ENCODE data around the gene MRM2.

DNA sequence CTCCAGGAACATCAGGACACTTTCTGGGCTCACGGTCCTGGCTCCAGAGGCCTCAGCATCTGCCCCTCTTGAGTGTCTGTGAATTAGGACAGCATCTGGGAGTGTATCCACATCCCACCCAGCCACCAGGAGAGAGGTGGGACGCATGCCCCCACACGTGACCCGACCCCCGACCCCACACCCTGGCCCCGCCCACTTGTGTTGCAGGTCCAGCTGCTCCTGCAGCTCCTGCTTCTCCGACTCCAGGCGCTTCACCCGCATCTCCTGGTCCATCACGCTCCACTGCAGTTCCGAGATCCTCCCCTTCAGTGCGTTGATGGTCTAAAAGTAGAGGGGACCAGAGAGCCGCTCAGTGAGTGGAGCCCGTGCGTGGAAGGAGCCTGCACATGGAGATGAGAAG lies 22.9 kb downstream of the MRM2 start:
- TF ChIP-seq, protein P1, sequence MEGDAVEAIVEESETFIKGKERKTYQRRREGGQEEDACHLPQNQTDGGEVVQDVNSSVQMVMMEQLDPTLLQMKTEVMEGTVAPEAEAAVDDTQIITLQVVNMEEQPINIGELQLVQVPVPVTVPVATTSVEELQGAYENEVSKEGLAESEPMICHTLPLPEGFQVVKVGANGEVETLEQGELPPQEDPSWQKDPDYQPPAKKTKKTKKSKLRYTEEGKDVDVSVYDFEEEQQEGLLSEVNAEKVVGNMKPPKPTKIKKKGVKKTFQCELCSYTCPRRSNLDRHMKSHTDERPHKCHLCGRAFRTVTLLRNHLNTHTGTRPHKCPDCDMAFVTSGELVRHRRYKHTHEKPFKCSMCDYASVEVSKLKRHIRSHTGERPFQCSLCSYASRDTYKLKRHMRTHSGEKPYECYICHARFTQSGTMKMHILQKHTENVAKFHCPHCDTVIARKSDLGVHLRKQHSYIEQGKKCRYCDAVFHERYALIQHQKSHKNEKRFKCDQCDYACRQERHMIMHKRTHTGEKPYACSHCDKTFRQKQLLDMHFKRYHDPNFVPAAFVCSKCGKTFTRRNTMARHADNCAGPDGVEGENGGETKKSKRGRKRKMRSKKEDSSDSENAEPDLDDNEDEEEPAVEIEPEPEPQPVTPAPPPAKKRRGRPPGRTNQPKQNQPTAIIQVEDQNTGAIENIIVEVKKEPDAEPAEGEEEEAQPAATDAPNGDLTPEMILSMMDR (conservative IDR thresholded peaks at IDR 0.05 in 1 of 2, IDR thresholded peaks at IDR 0.05 in 1 of 2; ENCODE audit: extremely low read depth in 1 of 2, insufficient read depth in 1 of 2, low read depth in 1 of 2, low read length in 2 of 2): no peak
- no peak for TF ChIP-seq EZH2 (IDR thresholded peaks at IDR 0.05; ENCODE audit: borderline replicate concordance, low read length)

All from mammary epithelial cell (primary cell).